Testis (tissue), 2 donors: ENCODE data around the gene MYO1E.

Source experiments
- CTCF ChIP-seq, 3 experiments: fragments of 450-650 bp in 2 of 3; fragments of 200-600 bp in 1 of 3; sonication (generic) in 1 of 3; IDR thresholded peaks; one replicate each; pipeline ENCODE4 v1.5.1; 2016 to 2019; ENCODE audit warnings: antibody characterized with exemption in 3 of 3, mild to moderate bottlenecking in 2 of 3, moderate library complexity in 1 of 3
- POLR2A ChIP-seq: fragments of 450-650 bp; IDR thresholded peaks from one replicate; pipeline ENCODE4 v1.6.1; 2017; ENCODE audit warnings: antibody characterized with exemption, mild to moderate bottlenecking, moderate library complexity

- TF ChIP-seq POLR2A = no peak
- no peak for TF ChIP-seq CTCF (IDR thresholded peaks at IDR 0.05)
These were observed 6.2 kb downstream of the MYO1E start for GRCh38 chr15:59366333-59367021.
